ENCODE results near the gene SLC38A1. TPM values are rescaled to one million over a fixed set of nuclear protein-coding genes. Genes with fewer than 3 reads are reported as not detected.

The SLC38A1 gene
- total and polyA plus RNA-seq, 2 experiments from 2014 or later, result 114 to 234 TPM

DNA sequence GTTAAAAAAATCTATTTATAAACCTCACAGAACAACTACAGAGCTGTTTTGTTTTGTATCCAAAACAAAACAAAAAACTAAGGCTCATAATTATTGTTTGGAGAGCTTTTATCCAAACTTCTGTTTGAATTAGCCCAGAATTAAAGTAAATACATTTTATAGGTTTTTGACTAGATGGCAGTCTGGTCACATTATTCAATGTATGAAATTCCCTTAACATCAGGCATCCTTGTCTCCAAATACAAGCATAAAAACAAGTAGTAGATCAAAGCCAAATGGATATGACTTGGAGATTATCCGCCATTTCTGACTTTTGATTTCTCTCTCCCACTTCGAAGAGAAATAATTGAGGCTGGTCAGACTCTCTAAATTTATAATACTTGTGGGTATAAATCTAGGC, 63.5 kb downstream of the SLC38A1 start:
- H3K27me3 ChIP-seq (ENCODE audit: insufficient read depth), result no peaks in the 10 kb centered on the region
- Mint-ChIP-seq H3K27ac (no peak overlapping the region), H3K4me1 (peaks cover 20% of the 10 kb centered on the region), H3K36me3 (ENCODE audit: low read depth) (peaks cover 98% of the 10 kb centered on the region), H3K27me3 (ENCODE audit: insufficient read depth, low read depth, poor library complexity) (no peaks in the 10 kb centered on the region), H3K4me3 (no peak overlapping the region), H3K9me3 (no peaks in the 10 kb centered on the region)
- H3K4me3 ChIP-seq, result no peak overlapping the region
- DNase-seq (ENCODE audit: low spot score), result no peak
- no peak overlapping the region for H3K27ac ChIP-seq (ENCODE audit: low read depth)
- H4K20me1 ChIP-seq (replicated peaks; ENCODE audit: insufficient read depth), result peaks cover 11% of the 10 kb centered on the region; the same call in 1 of the 2 replicates
- ATAC-seq, result no peak
- peaks cover 9% of the 10 kb centered on the region; the same call in 1 of the 2 replicates for H3K4me1 ChIP-seq (ENCODE audit: insufficient read depth)
- no peak overlapping the region for H2AFZ ChIP-seq
- peaks cover 71% of the 10 kb centered on the region for H3K36me3 ChIP-seq (ENCODE audit: insufficient read depth)
- no peak overlapping the region for H3K4me2 ChIP-seq
- H3K79me2 ChIP-seq (replicated peaks; ENCODE audit: insufficient read depth), result peaks cover 27% of the 10 kb centered on the region
- H3F3A ChIP-seq (replicated peaks; ENCODE audit: low read depth), result no peaks in the 10 kb centered on the region
- no peaks in the 10 kb centered on the region for H3K9me2 ChIP-seq (ENCODE audit: insufficient read depth)
- TF ChIP-seq, protein P1, sequence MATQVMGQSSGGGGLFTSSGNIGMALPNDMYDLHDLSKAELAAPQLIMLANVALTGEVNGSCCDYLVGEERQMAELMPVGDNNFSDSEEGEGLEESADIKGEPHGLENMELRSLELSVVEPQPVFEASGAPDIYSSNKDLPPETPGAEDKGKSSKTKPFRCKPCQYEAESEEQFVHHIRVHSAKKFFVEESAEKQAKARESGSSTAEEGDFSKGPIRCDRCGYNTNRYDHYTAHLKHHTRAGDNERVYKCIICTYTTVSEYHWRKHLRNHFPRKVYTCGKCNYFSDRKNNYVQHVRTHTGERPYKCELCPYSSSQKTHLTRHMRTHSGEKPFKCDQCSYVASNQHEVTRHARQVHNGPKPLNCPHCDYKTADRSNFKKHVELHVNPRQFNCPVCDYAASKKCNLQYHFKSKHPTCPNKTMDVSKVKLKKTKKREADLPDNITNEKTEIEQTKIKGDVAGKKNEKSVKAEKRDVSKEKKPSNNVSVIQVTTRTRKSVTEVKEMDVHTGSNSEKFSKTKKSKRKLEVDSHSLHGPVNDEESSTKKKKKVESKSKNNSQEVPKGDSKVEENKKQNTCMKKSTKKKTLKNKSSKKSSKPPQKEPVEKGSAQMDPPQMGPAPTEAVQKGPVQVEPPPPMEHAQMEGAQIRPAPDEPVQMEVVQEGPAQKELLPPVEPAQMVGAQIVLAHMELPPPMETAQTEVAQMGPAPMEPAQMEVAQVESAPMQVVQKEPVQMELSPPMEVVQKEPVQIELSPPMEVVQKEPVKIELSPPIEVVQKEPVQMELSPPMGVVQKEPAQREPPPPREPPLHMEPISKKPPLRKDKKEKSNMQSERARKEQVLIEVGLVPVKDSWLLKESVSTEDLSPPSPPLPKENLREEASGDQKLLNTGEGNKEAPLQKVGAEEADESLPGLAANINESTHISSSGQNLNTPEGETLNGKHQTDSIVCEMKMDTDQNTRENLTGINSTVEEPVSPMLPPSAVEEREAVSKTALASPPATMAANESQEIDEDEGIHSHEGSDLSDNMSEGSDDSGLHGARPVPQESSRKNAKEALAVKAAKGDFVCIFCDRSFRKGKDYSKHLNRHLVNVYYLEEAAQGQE (IDR thresholded peaks at IDR 0.05; ENCODE audit: unreplicated experiment), result no peak
- TF ChIP-seq EZH2 (IDR thresholded peaks at IDR 0.05; ENCODE audit: low read depth, unreplicated experiment) (no peak), NANOG (IDR thresholded peaks at IDR 0.05; ENCODE audit: borderline replicate concordance) (no peak), EZH2phosphoT487 (IDR thresholded peaks at IDR 0.05; ENCODE audit: unreplicated experiment) (no peak), ZNF331 (CRISPR knock-in tag; IDR thresholded peaks at IDR 0.05; ENCODE audit: low read depth) (no peak), POLR2AphosphoS5 (IDR thresholded peaks at IDR 0.05; ENCODE audit: low read depth) (no peak), STAT1 (IDR thresholded peaks at IDR 0.05; ENCODE audit: unreplicated experiment) (no peak), ZNF114 (CRISPR knock-in tag; IDR thresholded peaks at IDR 0.05) (no peak)
- TF ChIP-seq, protein P2, sequence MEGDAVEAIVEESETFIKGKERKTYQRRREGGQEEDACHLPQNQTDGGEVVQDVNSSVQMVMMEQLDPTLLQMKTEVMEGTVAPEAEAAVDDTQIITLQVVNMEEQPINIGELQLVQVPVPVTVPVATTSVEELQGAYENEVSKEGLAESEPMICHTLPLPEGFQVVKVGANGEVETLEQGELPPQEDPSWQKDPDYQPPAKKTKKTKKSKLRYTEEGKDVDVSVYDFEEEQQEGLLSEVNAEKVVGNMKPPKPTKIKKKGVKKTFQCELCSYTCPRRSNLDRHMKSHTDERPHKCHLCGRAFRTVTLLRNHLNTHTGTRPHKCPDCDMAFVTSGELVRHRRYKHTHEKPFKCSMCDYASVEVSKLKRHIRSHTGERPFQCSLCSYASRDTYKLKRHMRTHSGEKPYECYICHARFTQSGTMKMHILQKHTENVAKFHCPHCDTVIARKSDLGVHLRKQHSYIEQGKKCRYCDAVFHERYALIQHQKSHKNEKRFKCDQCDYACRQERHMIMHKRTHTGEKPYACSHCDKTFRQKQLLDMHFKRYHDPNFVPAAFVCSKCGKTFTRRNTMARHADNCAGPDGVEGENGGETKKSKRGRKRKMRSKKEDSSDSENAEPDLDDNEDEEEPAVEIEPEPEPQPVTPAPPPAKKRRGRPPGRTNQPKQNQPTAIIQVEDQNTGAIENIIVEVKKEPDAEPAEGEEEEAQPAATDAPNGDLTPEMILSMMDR (conservative IDR thresholded peaks at IDR 0.05; ENCODE audit: low read depth in 2 of 2), result no peak

DNA sequence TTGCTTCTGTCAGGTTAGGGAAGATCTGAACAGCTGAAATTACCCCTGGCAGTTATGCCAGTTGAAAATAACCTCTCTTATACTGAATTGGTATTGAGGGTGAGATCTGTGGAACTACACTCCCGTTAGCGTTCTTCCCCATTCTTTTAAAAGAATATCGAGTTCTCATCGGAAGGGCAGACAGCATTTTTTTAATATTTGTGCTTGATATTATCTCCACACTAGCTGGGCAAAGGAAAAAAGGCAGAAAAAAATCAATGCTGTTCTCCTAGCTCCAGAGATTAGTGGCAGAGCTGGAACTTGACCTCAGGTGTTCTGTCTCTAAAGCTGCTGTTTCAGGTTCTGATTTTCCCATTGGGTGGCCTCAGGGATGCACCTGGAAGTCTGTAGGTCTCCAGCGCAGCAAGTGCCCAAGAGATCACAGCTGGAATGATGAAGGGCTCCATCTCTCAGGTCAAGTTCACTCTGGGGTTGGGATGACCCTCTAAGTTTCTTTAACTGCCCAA, 67.5 kb downstream of the SLC38A1 start:
- ATAC-seq (no peak), DNase-seq (ENCODE audit: low spot score) (no peak)
- Histone ChIP-seq H3K27me3 (ENCODE audit: insufficient read depth) (no peaks in the 10 kb centered on the region), H4K20me1 (replicated peaks; ENCODE audit: insufficient read depth) (peaks cover 16% of the 10 kb centered on the region), H2AFZ (no peak overlapping the region), H3K79me2 (replicated peaks; ENCODE audit: insufficient read depth) (0 out of 2 replicates have a peak, but pooled peaks cover 2% of the 10 kb centered on the region), H3K27ac (ENCODE audit: low read depth) (no peak overlapping the region; the same call in 1 of the 2 replicates), H3K36me3 (ENCODE audit: insufficient read depth) (peaks cover 93% of the 10 kb centered on the region), H3F3A (replicated peaks; ENCODE audit: low read depth) (no peaks in the 10 kb centered on the region), H3K4me2 (no peak overlapping the region), H3K4me1 (ENCODE audit: insufficient read depth) (no peaks in the 10 kb centered on the region), H3K4me3 (no peak overlapping the region), H3K9me2 (ENCODE audit: insufficient read depth) (no peaks in the 10 kb centered on the region)
- H3K9me3 Mint-ChIP-seq, result peaks cover 29% of the 10 kb centered on the region
- peaks cover 100% of the 10 kb centered on the region for H3K36me3 Mint-ChIP-seq (ENCODE audit: low read depth)
- no peaks in the 10 kb centered on the region for H3K4me1 Mint-ChIP-seq
- no peak overlapping the region for H3K27ac Mint-ChIP-seq
- H3K4me3 Mint-ChIP-seq, result no peak overlapping the region
- no peak for TF ChIP-seq JUNB (IDR thresholded peaks at IDR 0.05; ENCODE audit: unreplicated experiment)
- TF ChIP-seq, protein P1 (IDR thresholded peaks at IDR 0.05; ENCODE audit: unreplicated experiment), result no peak
- TF ChIP-seq, protein P2 (conservative IDR thresholded peaks at IDR 0.05; ENCODE audit: low read depth in 2 of 2), result no peak
- no peak for TF ChIP-seq ZNF114 (CRISPR knock-in tag; IDR thresholded peaks at IDR 0.05)
- no peak for TF ChIP-seq ZNF331 (CRISPR knock-in tag; IDR thresholded peaks at IDR 0.05; ENCODE audit: low read depth)
- TF ChIP-seq STAT1 (IDR thresholded peaks at IDR 0.05; ENCODE audit: unreplicated experiment), result no peak
- TF ChIP-seq EZH2 (IDR thresholded peaks at IDR 0.05; ENCODE audit: low read depth, unreplicated experiment), result no peak
- TF ChIP-seq NANOG (IDR thresholded peaks at IDR 0.05; ENCODE audit: borderline replicate concordance), result no peak
- TF ChIP-seq CREB1 (CRISPR knock-in tag; IDR thresholded peaks at IDR 0.05; ENCODE audit: low read depth), result no peak
- no peak for TF ChIP-seq POLR2AphosphoS5 (IDR thresholded peaks at IDR 0.05; ENCODE audit: low read depth)
- peaks cover 6% of the 10 kb centered on the region for H3K27me3 Mint-ChIP-seq (ENCODE audit: insufficient read depth, low read depth, poor library complexity)

Measured in GM23338 (cell line).